HG02852 (cell line): Measurements from ENCODE around the gene PSMB7.

Source experiments
- ATAC-seq: cut with Tn5 transposase; IDR thresholded peaks from one replicate; pipeline ENCODE4 v1.9.1; 2021; ENCODE audit warnings: mild to moderate bottlenecking, moderate library complexity; ENCODE audit not compliant: unreplicated experiment

The PSMB7 gene

GRCh38 chr9:124347206-124347967 lies 67.9 kb downstream of the PSMB7 start:
- ATAC-seq = no peak

DNA sequence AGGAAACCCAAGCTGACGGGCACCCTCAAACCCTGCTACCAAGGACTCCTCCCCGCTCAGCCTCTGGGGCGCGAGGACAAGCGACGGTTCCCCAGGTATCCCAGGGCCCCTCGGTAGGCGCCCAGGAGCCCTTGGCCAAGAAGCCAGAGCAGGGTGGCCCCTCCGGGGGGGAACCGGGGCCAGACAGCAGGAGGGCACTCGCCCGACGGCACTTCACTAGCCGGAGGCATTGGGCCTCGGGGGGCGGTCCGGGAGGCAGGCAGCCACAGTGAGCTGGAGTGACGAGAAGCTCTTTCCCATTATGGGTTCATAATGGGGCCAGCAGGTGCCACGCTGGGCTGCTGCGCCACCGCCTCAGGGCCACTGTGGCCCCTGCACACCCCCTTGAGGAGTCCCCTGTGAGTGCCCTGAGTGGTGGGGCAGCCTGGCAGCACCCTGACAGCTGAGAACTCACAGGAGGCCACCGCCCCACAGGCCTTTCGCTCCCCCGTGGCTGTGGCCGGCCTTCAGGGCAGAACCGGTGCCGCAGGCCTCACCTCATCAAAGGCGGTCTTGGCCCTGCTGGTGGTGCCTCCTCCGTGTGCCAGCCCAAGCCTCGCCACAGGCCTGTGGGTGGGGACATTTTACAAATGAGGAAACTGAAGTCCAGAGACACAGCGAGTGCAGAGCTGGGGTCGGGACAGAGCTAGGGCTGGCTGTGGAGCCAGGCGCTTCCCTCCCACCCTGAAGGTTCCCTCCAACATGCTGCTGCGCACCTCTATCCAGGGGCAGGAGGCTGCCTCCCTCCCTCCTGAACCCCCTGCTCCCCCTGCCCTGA lies 68.7 kb downstream of the PSMB7 start:
- no peak for ATAC-seq

GRCh38 chr9:124345751-124346281 lies 69.4 kb downstream of the PSMB7 start:
- ATAC-seq = no peak

DNA sequence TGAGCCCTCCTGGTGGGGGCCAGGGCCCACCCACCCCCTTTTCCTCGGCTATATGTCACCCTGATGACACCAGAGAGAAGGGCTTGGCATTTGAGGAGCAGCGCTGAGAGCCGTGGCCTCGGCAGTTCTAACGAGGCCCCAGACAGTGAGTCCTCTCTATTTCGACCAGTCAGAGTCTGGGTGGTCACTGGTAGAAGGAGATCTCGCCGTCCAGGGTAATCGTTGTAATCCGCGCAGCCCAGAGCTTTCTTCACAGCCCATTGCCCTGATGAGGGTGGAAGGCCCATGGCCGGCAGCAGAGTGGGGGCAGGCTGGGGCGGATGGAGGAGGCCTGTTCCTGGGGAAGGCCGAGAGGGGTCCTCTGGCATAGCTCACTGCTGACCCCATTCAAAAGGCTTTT lies 70.2 kb downstream of the PSMB7 start:
- ATAC-seq = no peak

DNA sequence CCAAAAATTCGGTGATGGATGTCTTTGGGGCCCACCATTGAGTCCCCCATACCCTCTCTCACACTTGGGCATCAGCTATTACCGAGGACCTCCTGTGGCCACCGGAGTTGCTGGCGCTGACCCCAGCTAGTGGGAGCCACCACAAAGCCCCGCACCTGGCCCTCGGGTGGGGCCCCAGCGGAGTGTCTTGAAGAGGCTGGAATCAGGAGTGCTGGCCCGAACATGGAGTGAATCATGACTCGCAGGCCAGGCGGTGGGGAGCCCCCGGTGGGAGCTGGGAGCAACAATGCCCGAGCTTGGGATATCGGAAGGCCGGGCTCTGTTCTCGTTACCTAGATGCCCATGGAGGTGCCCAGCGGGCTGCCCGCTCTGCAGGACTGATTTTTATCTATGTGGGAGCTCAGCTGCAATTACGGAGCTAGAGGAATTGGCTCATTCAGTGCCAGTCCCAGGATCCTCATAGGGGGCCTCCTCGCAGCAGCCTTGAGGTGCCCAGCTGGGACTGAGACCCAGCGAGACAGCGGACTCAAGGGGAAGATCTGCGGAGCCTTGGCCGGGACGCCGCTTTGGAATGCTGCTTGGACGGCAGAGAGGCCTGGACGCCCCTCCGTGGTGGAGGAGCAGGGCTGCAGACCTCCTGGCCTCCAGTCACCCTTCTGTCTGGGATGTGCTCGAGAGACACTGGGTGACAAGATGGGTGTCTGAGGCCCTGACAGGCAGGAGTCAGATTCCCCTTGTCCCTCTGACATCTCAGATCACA lies 70.8 kb downstream of the PSMB7 start:
- ATAC-seq = no peak

DNA sequence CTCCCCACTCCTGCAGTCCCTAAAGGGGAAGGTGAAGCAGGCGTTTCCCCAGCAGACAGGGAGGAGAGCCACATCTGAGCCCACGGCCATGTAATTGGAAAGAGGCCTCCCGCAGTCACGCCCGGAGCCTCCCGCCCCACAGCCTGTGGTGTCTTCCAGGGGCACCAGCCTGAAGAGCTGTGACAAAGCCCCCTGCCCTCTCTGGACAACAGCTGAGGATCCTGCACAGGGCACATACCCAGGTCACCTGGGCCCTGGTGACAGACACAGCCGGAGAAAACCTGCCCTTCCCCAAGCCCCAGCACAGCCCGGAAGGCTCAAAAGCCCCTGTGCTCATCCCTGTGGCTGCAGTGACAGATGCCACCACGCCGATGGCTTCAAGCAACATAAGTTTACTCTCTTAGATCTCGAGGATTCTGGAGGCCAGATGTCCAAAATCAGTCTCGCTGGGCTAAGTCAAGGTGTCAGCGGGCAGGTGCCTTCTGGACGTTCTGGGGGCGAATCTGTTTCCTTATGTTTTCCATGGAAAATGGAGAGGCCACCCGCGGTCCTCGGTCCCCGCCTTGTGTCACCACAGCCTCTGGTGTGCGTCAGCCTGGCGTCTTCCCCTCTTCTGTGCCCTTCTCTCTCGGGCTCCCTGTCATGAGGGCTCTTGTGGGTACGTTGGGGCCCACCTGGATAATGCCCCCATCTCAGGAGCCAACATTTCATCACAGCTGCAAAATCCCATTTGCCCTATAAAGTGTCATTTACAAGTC lies 71.5 kb downstream of the PSMB7 start:
- no peak for ATAC-seq

GRCh38 chr9:124342776-124343485 lies 72.3 kb downstream of the PSMB7 start:
- ATAC-seq = no peak

GRCh38 chr9:124342402-124342775 lies 72.9 kb downstream of the PSMB7 start:
- ATAC-seq = no peak

DNA sequence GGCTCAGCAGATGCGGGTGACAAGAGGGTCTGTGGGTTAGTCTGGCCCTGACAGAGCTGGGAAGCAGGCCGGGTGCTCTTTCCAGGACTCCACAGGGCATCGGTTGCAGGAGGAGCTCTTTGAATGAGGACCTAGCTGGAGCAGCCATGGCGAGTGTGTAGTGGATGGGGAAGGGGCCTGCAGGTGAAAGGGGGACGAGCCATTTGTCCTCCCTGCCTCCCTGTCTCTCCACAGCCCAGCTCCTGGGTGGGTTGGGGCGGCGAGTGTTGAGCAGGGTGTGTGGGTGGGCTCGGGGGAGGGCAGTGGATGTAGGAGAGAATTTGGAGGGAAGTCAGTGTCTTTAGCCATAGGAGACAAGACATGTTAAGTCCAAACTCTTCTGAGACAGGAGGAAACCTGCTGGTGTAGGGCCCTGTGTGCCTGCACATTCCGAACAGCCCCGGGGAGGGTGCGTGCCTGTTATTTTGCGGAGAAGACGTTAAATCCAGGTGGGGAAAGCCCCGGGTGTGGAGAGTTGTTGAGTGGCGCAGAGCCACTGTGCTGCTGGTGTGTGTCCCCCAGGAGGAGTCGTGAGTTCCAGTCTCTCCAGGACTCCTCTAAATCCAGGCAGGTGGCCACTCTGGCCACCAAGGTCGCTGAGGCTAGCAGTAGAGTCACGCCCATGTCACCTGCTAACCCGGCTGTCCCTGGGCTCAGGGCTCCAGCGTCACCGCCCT lies 73.6 kb downstream of the PSMB7 start:
- no peak for ATAC-seq

- ATAC-seq = no peak
These were observed 74.8 kb downstream of the PSMB7 start for GRCh38 chr9:124340219-124341069.

DNA sequence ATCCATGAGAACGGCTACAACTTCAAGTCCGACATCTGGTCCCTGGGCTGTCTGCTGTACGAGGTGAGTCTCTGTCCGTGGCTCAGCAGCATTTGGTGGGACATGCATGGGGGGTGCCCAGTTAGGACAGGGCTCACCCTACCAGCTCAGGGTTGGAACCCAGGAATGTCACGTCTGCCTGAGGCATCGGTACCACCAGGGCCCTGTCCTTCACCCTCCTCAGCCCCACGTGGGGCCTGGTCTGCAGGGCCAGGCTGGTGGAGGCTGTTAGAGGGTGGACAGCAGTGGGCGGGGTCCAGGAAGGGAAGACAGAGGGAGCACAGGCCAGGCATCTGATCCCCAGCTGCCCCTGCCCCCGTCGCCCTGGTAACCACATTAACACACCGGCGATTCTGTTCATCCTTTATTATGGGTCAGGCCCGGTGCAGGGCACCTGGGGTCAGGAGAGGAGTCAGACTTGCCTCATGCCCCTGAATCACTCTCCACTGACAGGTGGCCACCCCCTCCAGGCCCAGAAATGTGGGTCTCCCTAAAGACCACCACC lies 75.6 kb downstream of the PSMB7 start:
- no peak for ATAC-seq

GRCh38 chr9:124337562-124337961 lies 77.7 kb downstream of the PSMB7 start:
- ATAC-seq = no peak

- ATAC-seq = no peak
These were observed 79.9 kb downstream of the PSMB7 start for GRCh38 chr9:124335320-124335707.

DNA sequence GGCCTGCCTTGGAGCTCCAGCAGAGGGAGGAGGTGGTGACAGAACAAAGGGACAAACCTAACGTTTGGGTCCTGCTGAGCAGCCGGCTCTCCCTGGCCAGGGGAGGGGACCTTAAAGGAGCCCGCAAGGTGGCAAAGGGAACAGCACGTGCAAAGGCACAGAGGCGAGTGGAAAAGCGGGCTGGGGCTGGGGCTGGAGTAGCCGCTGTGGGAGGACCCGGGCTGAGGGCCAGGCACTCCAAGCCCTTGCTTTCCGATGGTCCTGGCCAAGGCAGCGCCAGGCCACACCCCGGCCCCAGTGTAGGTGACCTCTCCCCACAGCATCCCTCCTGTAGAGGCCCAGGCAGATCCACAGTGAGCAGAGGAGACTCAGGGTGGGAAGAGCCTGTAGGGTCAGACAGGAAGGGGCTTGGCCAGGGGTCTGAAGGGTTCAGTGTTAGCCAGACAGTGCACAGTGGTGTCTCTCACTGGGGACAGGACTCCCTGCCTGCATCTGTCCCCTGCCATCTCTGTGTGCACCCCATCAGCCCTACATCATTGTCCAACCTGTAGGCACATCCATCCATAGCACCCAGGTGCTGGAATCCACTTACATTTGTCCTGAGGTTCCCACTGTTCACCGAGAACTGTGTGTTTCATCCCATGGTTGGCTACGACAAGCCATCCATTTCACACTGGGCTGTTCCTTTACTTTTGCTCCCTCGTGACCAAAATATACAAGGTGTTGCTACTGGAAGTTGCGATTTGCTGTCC lies 80.5 kb downstream of the PSMB7 start:
- ATAC-seq = no peak

- ATAC-seq = no peak
These were observed 82.1 kb downstream of the PSMB7 start for GRCh38 chr9:124333203-124333579.

DNA sequence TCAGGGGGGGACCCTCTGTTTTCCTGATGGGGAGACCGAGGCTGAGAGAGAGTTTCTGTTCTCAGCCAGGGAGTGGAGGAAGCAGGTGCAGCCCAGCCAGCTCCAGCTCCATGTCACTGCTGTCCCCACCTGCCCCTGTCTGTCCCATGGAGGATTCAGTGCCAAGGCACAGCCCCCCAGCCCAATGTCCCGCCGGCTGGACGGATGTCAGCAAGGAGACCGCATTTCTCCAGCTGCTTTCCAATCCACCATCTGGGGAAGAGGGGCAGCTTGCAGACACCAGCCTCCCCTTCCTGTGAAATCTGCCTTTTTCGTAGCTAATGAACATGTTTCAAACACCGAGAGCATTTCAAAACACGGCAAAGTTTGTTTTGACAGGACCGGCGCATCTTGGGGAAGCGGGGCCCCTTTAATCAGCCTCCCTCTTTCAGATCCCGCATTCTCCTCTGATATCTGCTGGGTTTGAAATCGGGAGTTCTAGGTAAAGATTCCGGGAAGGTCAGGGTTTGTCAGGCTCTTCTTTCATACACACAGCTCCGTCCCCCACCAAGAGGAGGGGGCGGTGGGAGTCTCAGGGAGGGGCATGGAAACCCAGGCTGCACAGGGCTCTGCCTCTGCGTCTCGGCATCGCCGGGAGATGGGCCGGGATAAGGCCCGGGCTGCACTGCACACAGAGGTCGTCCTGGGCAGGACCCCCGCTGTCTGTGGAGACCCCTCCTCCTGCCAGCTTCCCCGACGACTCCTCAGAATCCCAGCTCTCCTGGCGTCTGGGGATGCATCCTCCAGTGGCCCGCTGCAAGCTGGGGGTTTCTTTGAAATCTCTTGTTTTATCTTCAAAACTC lies 82.7 kb downstream of the PSMB7 start:
- no peak for ATAC-seq

DNA sequence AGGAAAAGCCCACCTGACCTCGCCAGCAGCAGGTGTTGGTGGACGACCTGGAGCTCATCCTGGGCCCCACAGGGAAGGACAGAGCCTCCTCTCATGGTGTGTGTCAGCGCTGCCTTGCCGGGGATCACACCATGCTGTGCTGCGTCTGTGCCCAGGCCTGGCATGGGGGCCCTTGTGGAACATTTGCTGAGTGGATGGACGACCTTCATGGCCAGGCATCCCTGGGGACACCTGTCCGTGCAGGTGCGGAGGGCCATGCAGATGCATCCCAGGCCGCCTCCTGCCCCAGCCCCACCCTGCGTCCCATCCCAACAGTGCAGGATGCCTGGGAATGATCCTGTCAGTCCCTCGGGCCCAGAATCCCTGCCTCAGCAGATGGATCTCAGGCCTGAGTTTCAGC lies 83.7 kb downstream of the PSMB7 start:
- ATAC-seq = no peak
